ENCODE data around the gene APRT. TPM values are rescaled to one million over a fixed set of nuclear protein-coding genes. Genes with fewer than 3 reads are reported as not detected.
A peak's percentile ranks its signal among the peaks of the same experiment; 100 is the strongest.

The APRT gene
- total RNA-seq, 1 donor from 2014 or later = 85.2 TPM

GRCh38 chr16:88769617-88770460 is 41.9 kb downstream of the APRT start:
- Histone ChIP-seq H3K4me1 (peaks cover 88% of the 10 kb centered on the region), H3K4me3 (peak overlapping the region; percentile 32), H3K9me3 (no peaks in the 10 kb centered on the region), H3K36me3 (no peaks in the 10 kb centered on the region), H3K27ac (peak overlapping the region; percentile 80), H3K27me3 (no peaks in the 10 kb centered on the region)
- intact Hi-C loops (cut with DNase I) = no loop called here
- DNase-seq = peak; percentile 86
- TF ChIP-seq, protein P1, sequence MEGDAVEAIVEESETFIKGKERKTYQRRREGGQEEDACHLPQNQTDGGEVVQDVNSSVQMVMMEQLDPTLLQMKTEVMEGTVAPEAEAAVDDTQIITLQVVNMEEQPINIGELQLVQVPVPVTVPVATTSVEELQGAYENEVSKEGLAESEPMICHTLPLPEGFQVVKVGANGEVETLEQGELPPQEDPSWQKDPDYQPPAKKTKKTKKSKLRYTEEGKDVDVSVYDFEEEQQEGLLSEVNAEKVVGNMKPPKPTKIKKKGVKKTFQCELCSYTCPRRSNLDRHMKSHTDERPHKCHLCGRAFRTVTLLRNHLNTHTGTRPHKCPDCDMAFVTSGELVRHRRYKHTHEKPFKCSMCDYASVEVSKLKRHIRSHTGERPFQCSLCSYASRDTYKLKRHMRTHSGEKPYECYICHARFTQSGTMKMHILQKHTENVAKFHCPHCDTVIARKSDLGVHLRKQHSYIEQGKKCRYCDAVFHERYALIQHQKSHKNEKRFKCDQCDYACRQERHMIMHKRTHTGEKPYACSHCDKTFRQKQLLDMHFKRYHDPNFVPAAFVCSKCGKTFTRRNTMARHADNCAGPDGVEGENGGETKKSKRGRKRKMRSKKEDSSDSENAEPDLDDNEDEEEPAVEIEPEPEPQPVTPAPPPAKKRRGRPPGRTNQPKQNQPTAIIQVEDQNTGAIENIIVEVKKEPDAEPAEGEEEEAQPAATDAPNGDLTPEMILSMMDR (IDR thresholded peaks at IDR 0.05) = no peak
- peak; percentile 53 for ATAC-seq

DNA sequence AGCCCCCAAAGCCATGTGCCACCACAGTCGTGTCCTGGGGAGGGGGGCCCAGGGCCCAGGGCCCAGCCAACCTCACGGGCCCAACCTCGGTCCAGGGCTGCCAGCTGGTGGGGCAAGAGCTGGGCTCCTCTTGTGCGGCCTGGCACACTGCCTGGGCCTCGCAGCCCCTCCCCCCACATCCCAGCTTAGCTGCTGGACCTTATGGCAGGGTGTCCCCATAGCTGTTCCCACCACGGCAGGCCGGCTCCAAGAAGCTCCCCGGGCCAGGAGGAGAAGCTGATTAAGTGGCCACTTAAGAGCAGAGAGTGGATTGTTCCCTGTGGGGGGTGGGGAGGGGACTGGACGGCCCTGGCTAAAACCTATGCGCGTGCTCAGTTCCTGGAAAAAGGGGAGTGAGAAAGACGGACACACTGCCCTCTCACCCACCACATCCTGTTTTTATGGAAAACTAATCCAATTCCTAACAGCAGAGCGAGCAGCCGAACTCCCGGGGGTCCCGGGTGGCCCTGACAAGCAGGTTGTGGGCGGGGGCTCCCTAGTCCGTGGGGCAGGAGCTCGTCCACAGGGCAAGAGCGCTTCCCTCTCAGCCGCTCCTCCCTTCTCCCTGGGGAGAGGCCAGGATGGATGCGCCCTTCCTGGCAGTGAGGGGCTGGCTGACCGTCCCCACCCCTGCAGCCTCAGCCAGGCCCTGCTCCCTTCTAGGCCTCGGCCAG is 43.5 kb downstream of the APRT start:
- DNase-seq = peak; percentile 93
- intact Hi-C loops (cut with DNase I) = no loop called here
- Histone ChIP-seq H3K27ac (peak overlapping the region; percentile 80), H3K4me3 (no peak overlapping the region), H3K27me3 (no peaks in the 10 kb centered on the region), H3K4me1 (peaks cover 87% of the 10 kb centered on the region), H3K36me3 (no peaks in the 10 kb centered on the region), H3K9me3 (no peaks in the 10 kb centered on the region)
- peak; percentile 51 for ATAC-seq
- TF ChIP-seq, protein P1 (IDR thresholded peaks at IDR 0.05) = no peak

DNA sequence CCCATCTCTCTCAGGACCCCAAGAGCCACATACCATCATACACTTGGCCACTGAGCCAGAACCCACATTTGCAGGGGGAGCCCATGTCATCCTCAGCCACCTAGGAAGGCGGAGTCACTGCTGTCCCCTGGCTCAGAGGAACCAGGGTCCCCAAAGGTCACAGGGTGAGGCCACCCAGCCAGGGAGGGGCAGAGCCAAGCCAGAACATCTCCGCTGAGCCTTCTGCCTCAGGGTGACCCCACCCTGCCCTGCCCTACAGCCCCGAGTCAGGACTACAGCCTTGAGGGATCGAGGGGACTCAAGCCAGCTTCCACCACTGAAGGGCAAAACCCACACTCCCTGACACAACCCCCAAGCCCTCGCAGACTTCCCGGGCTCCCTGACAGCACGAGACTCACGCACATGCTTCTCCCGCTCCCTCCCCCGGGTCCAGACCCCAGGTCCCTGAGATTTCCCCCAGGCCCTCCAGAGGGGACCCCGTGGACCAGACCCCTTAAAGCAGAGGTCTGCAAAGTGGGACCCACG is 44.1 kb downstream of the APRT start:
- no peak for DNase-seq
- Histone ChIP-seq H3K9me3 (no peaks in the 10 kb centered on the region), H3K27me3 (no peaks in the 10 kb centered on the region), H3K27ac (peak overlapping the region; percentile 80), H3K4me1 (peaks cover 87% of the 10 kb centered on the region), H3K36me3 (no peaks in the 10 kb centered on the region), H3K4me3 (no peak overlapping the region)
- intact Hi-C loops (cut with DNase I) = no loop called here
- ATAC-seq = no peak
- TF ChIP-seq, protein P1 (IDR thresholded peaks at IDR 0.05) = no peak

- no peak overlapping the region for H3K4me3 ChIP-seq
- H3K27ac ChIP-seq = peak overlapping the region; percentile 5
- H3K9me3 ChIP-seq = no peaks in the 10 kb centered on the region
- TF ChIP-seq, protein P1 (IDR thresholded peaks at IDR 0.05) = no peak
- peaks cover 88% of the 10 kb centered on the region for H3K4me1 ChIP-seq
- intact Hi-C loops (cut with DNase I) = no loop called here
- no peak for DNase-seq
- no peaks in the 10 kb centered on the region for H3K27me3 ChIP-seq
- H3K36me3 ChIP-seq = no peaks in the 10 kb centered on the region
- ATAC-seq = no peak
These were observed 44.8 kb downstream of the APRT start for GRCh38 chr16:88766975-88767374.

- TF ChIP-seq, protein P1 (IDR thresholded peaks at IDR 0.05) = no peak
- H3K27me3 ChIP-seq = no peaks in the 10 kb centered on the region
- no peaks in the 10 kb centered on the region for H3K9me3 ChIP-seq
- intact Hi-C loops (cut with DNase I) = no loop called here
- H3K27ac ChIP-seq = peak overlapping the region; percentile 9
- DNase-seq = peak; percentile 90
- H3K4me1 ChIP-seq = peaks cover 84% of the 10 kb centered on the region
- peak; percentile 77 for ATAC-seq
- no peak overlapping the region for H3K4me3 ChIP-seq
- no peaks in the 10 kb centered on the region for H3K36me3 ChIP-seq
These were observed 46.8 kb downstream of the APRT start for GRCh38 chr16:88764913-88765349.
